GM12878 (cell line): Measurements from ENCODE around the gene MAPK8IP3.

Experiments
- BCLAF1 ChIP-seq: fragments of 450-650 bp; IDR thresholded peaks from 2 replicates; pipeline ENCODE4 v1.6.1; 2017; ENCODE audit warnings: antibody characterized with exemption, mild to moderate bottlenecking, moderate library complexity
- CHD1 ChIP-seq: IDR thresholded peaks from 2 replicates; pipeline ENCODE4 v1.6.1; 2012; ENCODE audit warnings: low read depth, low read length, improper control_type of control experiment
- EP300 ChIP-seq, 2 experiments: fragments of 150-350 bp in 1 of 2; IDR thresholded peaks; 2 replicates each; pipeline ENCODE4 v1.6.1; 2011 to 2012; ENCODE audit warnings: low read depth in 2 of 2, low read length in 2 of 2, borderline replicate concordance in 1 of 2, improper control_type of control experiment in 1 of 2, inconsistent platforms in 1 of 2; ENCODE audit not compliant: control insufficient read depth in 1 of 2
- EZH2 ChIP-seq: IDR thresholded peaks from 2 replicates; pipeline ENCODE4 v1.6.1; 2012; ENCODE audit warnings: low read depth, mild to moderate bottlenecking, control low read depth, inconsistent platforms, low read length, borderline replicate concordance; ENCODE audit not compliant: control insufficient read depth
- GABPA ChIP-seq: IDR thresholded peaks from 2 replicates; pipeline ENCODE4 v1.6.1; 2014; ENCODE audit warnings: antibody characterized with exemption, low read depth, mild to moderate bottlenecking, inconsistent platforms
- HDGF ChIP-seq: fragments of 450-650 bp; IDR thresholded peaks from 2 replicates; pipeline ENCODE4 v1.6.1; 2016; ENCODE audit warnings: antibody characterized with exemption
- JUND ChIP-seq: IDR thresholded peaks from 2 replicates; pipeline ENCODE4 v1.6.1; 2012; ENCODE audit warnings: low read depth, mild to moderate bottlenecking, low read length, improper control_type of control experiment, moderate library complexity
- SMAD5 ChIP-seq: IDR thresholded peaks from 2 replicates; pipeline ENCODE4 v1.6.1; 2016; ENCODE audit warnings: antibody characterized with exemption, low read depth
- TF ChIP-seq, protein P1 (sequence below), 3 experiments: IDR thresholded peaks in 2 of 3; conservative IDR thresholded peaks in 1 of 3; 2 replicates each; pipeline ENCODE4 v1.5.1; 2011; ENCODE audit warnings: low read depth in 3 of 3, low read length in 3 of 3, mild to moderate bottlenecking in 3 of 3, control low read depth in 2 of 3, moderate library complexity in 2 of 3, inconsistent platforms in 1 of 3, mixed read lengths in 1 of 3; ENCODE audit not compliant: control insufficient read depth in 2 of 3, insufficient read depth in 1 of 3; ENCODE audit errors: extremely low read depth in 1 of 3

DNA sequence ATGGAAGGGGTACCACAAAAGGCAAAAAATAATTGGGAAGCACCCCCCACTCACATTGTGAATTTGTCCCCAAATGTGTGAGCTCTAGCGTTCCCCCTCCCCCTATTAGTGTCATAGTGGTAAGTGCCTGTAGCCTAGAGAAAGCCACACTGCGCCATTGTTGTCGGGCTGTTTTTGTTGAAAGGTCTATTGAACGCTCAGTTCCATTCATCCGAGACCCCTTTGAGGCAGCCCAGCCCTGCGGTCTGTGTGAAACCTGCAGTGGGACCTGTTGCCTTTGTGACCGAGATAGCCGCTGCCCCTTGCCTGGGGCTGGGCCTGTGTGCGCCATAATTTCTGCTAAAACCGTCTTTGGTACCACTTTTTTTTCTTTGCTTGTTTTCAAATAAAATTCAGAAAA is 25.0 kb upstream of the MAPK8IP3 start:
- TF ChIP-seq SMAD5 (no peak), EP300 (IDR thresholded peaks at IDR 0.05; ENCODE audit: borderline replicate concordance in 1 of 2, control insufficient read depth in 1 of 2, low read depth in 2 of 2, low read length in 2 of 2) (no peak), BCLAF1 (no peak), GABPA (no peak), HDGF (no peak), JUND (no peak), CHD1 (no peak), EZH2 (no peak)
- TF ChIP-seq, protein P1, sequence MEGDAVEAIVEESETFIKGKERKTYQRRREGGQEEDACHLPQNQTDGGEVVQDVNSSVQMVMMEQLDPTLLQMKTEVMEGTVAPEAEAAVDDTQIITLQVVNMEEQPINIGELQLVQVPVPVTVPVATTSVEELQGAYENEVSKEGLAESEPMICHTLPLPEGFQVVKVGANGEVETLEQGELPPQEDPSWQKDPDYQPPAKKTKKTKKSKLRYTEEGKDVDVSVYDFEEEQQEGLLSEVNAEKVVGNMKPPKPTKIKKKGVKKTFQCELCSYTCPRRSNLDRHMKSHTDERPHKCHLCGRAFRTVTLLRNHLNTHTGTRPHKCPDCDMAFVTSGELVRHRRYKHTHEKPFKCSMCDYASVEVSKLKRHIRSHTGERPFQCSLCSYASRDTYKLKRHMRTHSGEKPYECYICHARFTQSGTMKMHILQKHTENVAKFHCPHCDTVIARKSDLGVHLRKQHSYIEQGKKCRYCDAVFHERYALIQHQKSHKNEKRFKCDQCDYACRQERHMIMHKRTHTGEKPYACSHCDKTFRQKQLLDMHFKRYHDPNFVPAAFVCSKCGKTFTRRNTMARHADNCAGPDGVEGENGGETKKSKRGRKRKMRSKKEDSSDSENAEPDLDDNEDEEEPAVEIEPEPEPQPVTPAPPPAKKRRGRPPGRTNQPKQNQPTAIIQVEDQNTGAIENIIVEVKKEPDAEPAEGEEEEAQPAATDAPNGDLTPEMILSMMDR (IDR thresholded peaks at IDR 0.05 in 2 of 3, conservative IDR thresholded peaks at IDR 0.05 in 1 of 3; ENCODE audit: control insufficient read depth in 2 of 3, extremely low read depth in 1 of 3, insufficient read depth in 1 of 3, low read depth in 3 of 3, low read length in 3 of 3): no peak
